ENCODE results near the gene DMGDH.
"Not testable (repeated sequence)": the region's sequence is repeated elsewhere in the genome, so short reads cannot be mapped to it uniquely, and the experiment has no call there.

The DMGDH gene

DNA sequence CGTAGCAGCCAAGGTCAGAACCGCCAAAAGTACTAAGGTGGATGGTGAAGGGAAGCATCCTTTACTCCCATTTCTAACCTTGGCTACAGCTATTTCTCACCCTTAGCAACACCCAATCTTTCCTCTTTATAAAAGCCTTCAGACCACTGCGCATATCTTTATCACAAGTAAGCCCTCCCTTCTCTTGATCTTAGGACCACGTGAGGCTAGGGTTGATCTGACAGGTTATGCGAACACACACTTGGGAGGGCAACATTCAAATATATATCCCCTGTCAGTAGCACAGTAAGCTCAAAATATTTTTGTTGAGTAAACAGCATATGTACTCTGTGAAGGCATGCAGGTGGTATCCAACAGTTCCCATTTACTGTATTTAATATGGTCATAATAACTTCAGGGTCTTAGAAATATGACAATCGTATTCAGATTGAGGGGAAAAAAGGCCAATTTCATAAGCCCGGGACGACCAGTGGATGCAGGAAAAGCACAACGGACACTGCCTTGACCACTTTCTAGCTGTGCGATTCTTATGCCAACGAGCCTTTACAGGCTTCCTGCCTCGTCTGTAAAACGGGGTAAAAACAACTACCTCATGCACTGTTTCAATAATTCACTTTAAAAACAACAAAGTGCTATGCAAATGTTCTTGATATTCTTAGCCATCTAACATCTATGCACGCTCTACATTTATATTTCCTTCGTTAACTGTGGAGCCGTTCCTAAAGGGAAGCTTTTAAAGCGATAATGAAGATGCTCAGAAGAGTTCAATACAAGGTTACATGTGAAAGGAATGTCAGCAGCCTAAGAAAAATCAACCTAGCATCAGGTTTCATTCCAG is 85.7 kb downstream of the DMGDH start:
- peak in 1 of 2 donors; percentile 11 for DNase-seq (ENCODE audit: low read depth in 2 of 2)
- TF ChIP-seq, protein P1, sequence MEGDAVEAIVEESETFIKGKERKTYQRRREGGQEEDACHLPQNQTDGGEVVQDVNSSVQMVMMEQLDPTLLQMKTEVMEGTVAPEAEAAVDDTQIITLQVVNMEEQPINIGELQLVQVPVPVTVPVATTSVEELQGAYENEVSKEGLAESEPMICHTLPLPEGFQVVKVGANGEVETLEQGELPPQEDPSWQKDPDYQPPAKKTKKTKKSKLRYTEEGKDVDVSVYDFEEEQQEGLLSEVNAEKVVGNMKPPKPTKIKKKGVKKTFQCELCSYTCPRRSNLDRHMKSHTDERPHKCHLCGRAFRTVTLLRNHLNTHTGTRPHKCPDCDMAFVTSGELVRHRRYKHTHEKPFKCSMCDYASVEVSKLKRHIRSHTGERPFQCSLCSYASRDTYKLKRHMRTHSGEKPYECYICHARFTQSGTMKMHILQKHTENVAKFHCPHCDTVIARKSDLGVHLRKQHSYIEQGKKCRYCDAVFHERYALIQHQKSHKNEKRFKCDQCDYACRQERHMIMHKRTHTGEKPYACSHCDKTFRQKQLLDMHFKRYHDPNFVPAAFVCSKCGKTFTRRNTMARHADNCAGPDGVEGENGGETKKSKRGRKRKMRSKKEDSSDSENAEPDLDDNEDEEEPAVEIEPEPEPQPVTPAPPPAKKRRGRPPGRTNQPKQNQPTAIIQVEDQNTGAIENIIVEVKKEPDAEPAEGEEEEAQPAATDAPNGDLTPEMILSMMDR (IDR thresholded peaks at IDR 0.05; ENCODE audit: low read depth, low read length), result no peak
- H3K4me3 ChIP-seq (replicated peaks in 1 of 2; ENCODE audit: low read depth in 2 of 2, low read length in 2 of 2), result peak overlapping the region; percentile 66 to 72

DNA sequence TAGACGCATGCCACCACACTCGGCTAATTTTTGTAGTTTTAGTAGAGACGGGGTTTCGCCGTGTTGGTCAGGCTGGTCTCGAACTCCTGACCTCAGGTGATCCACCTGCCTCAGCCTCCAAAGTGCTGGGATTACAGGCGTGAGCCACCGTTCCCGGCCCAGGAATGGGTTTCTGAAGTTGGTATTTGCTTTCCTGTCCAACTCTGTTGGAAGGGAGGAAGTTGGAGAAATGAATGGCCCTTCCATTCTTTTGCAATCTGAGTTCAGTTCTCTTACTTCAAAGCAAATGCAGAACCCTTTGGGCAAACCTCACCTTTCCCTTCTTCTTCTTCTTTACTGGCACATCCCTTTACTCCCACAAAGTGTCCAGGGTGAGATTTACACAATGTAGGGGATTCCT is 86.3 kb downstream of the DMGDH start:
- not testable (repeated sequence) for DNase-seq (ENCODE audit: low read depth in 2 of 2); H3K4me3 ChIP-seq (replicated peaks in 1 of 2; ENCODE audit: low read depth in 2 of 2, low read length in 2 of 2)

DNA sequence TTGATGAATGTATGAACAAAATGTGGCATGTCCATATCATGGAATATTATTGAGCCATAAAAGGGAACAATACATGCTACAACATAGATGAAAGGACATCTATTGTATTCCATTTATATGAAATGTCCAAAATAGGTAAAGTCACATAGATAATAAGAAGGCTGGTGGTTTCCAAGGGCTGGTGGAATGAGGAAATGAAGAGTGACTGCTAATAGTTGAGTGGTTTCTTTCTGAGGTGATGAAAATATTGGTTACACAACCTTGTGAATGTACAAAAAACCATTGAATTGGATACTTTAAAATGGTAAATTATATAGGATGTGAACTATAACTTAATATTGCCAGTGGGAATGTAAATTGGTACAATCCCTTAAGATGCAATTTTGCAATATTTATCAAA is 89.6 kb downstream of the DMGDH start:
- TF ChIP-seq, protein P1 (IDR thresholded peaks at IDR 0.05; ENCODE audit: low read depth, low read length), result no peak
- no peak for DNase-seq (ENCODE audit: low read depth in 2 of 2)
- no peak overlapping the region for H3K4me3 ChIP-seq (replicated peaks in 1 of 2; ENCODE audit: low read depth in 2 of 2, low read length in 2 of 2)

DNA sequence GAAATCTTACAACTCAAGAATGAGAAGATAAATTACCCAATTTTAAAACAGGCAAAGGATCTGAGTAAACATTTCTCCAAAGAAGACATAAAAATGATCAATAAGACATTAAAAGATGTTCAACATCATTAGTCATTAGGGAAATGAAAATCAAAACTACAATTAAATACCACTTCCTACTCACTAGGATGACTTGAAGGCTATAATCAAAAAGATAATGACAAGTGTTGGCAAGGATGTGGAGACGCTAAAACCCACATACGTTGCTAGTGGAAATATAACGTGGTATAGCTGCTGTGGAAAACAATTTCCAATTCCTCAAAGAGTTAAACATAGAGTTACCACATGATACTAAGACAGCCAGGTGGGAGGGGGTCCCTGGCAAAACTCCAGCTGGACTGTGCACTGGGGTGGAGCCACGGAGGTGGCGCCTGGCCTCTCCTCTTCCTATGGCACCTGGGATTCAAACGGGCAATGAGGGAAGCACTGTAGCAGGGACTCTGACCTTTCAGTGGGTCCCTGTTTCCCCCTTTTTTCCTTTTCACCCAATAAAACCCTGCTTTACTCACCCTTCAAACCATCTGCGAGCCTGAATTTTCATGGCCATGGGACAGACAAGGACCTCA is 90.2 kb downstream of the DMGDH start:
- TF ChIP-seq, protein P1 (IDR thresholded peaks at IDR 0.05; ENCODE audit: low read depth, low read length), result no peak
- DNase-seq (ENCODE audit: low read depth in 2 of 2), result no peak
- H3K4me3 ChIP-seq (replicated peaks in 1 of 2; ENCODE audit: low read depth in 2 of 2, low read length in 2 of 2), result no peak overlapping the region

DNA sequence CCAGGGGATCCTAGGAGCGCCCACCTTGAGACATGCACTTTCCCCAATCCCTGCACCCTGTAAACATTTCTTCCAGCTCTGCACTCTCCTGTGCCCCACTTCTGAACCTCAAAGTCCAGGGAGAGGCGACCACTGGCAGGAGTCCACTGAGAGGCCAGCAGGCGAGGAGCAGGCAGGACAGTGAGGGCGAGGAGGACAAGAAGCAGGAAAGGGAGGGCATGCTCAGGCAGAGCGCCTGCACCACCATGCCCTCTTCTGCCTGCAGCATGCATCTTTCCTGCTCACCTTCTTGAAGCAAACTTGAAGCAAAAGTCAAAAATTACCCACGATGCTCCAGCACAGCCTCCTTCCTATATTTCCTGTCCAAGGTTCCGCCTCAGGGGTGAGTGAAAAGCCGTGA is 94.4 kb downstream of the DMGDH start:
- DNase-seq (ENCODE audit: low read depth in 2 of 2), result no peak
- H3K4me3 ChIP-seq (replicated peaks in 1 of 2; ENCODE audit: low read depth in 2 of 2, low read length in 2 of 2), result no peak overlapping the region
- TF ChIP-seq, protein P1 (IDR thresholded peaks at IDR 0.05; ENCODE audit: low read depth, low read length), result no peak

DNA sequence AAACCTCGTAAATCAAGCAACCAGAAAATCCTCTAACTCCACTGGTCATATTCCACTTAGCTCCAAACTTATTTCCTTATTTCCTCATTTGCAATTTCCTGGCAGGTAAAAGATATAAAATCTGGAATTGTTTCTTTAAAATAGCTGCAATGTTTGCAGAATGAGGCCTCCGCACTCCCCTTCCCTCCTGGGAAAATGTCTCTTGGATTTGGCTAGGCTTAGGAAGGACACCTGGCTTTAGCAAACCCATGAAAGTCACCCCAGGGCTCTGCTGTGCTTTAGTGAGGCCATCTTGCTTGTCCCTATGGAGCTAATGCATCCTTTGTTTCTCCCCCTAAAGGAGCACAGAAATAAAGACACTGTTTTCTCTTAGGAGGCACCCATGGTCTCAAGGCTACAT is 94.9 kb downstream of the DMGDH start:
- no peak overlapping the region for H3K4me3 ChIP-seq (replicated peaks in 1 of 2; ENCODE audit: low read depth in 2 of 2, low read length in 2 of 2)
- no peak for DNase-seq (ENCODE audit: low read depth in 2 of 2)
- TF ChIP-seq, protein P1 (IDR thresholded peaks at IDR 0.05; ENCODE audit: low read depth, low read length), result no peak

DNA sequence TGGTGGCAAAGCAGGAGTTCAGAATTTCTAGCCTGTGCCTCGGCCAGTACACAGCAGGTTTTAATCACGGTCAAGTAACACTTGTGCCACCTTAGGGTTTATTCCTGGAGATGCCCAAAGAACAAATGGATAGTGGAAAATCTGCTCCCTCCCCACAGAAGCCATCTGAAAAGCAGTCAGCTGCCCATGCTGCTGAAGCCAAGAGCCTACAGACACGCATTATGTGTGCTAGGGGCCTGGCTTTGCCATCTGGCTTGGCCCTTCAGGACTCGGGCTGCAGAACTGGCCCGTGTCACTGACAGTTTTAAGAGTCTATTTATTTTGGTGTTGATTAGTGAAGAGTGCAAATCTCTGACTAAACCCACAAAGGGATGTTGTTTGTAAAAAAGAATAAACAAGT is 95.5 kb downstream of the DMGDH start:
- no peak overlapping the region for H3K4me3 ChIP-seq (replicated peaks in 1 of 2; ENCODE audit: low read depth in 2 of 2, low read length in 2 of 2)
- TF ChIP-seq, protein P1 (IDR thresholded peaks at IDR 0.05; ENCODE audit: low read depth, low read length), result no peak
- no peak for DNase-seq (ENCODE audit: low read depth in 2 of 2)
